ENCODE measurements around the gene PLIN5.
"Not testable (repeated sequence)": the region's sequence is repeated elsewhere in the genome, so short reads cannot be mapped to it uniquely, and the experiment has no call there.

The PLIN5 gene

GRCh38 chr19:4567584-4568071 is 32.6 kb upstream of the PLIN5 start:
- no peak for DNase-seq

DNA sequence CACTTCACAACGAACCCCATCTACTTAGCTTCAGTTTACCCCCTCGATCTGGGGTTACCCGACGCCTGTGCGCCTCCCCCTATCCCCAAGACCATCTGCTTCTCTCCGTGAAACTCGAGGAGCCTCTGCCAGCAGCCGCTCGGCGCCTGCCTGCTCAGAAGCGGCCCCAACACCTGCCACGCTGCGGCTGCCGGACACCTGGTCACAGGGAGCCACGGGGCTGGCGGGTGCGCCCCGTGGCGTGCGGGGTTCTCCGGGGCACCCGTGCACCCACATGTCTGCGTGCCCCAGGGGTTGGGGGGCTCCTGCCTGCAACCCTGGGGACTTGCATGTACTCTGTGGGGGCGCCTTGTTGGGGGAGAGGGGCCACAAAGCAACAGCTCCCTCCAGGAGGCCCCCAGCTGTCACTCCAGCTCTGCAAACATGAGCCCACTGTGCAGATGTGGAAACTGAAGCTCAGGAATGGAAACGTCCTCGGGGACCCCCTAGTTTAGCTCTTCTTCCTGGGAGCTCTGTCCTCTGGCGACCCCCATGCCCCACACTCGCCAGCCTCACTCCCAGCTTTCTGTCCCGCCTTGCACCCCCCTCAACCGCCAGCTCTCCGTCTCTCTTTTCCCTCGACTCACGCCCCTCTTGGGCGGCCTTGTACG is 31.5 kb upstream of the PLIN5 start:
- peak; percentile 74 for DNase-seq

DNA sequence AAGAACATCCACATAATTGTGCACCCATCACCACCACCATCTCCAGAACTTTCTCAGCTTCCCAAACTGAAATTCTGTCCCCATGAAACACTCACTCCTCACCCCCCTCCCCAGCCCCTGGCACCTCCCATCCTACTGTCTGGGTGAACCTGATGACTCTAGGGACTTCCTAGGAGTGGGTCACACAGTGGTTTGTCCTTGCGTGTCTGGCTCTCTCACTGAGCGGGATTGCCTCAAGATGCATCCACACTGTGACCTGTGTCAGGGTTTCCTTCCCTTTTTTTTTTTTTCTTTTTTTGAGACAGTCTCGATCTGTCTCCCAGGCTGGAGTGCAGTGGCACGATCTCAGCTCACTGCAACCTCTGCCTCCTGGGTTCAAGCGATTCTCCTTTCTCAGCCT is 28.5 kb upstream of the PLIN5 start:
- not testable (repeated sequence) for DNase-seq

GRCh38 chr19:4562085-4562484 is 27.1 kb upstream of the PLIN5 start:
- not testable (repeated sequence) for DNase-seq

DNA sequence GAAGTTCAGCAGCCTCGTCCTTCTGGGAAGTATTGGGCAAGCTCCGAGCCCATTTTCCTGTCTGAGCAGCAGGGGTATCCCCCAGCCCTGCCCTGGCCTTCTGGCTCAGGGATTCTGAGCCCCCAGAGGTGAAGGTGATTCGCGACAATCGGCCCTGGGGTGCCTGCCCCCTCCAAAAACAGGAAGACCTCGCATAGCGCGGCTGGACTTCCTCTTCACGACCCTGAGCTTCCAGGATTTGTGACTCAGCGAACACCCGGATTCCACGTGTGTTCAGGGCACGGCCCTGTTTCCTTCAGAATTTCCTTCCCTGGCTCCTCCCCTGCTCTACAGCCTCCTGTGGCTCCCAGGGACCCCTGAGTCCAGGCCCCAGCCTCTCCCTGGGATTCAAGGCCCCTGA is 24.5 kb upstream of the PLIN5 start, which contains the start of gene SEMA6B:
Gene SEMA6B, minus strand, starts transcription at position 116 of the 400 bp plus-strand sequence. CDS start 1,227 bp downstream, outside the sequence.
- no peak for DNase-seq

DNA sequence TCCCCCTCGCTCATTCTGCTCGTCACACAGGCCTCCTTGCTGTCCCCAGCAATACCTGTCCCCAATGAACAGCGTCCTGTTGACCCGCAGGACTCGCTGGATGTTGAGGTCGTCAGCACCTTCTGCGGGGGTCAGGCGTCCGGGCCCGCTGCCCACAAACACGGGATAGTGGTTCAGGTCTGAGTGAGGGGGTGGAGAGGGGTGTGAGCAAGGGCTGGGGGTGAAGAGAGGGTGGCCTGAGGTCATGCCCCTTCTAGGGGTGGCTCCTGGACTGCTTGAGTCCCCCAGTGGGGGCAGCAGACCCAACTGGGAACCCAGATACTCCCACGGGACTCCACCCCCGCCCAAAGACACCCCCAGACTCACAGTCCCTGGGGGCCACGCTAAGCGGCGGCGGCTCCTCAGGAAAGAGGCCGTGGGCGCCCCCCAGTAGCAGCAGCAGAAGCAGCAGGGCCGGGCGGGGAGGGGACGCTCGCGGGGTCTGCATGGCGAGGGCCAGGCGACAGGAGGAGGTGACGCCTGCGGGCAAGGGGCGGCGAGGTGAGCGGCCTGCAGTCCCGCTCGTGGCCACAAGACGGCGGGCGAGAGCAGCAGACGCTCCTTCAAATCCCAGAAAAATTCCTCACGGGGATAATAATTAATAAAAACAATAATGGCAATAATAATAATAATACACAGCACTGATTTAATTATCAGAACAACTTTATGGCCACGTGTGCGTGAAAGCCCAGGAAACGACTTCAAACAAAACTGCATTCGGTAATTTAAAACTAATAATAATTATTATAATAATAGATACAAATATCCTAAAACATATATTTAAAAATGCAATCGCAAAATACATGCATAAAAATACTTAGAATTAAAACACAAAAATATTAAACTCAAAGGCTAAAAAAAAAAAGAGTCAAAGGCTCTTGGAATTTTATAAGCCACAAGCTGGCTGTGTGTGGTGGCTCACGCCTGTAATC is 23.2 kb upstream of the PLIN5 start:
- no peak for DNase-seq

GRCh38 chr19:4557144-4557970 is 22.3 kb upstream of the PLIN5 start:
- no peak for DNase-seq

GRCh38 chr19:4556597-4557127 is 21.6 kb upstream of the PLIN5 start:
- no peak for DNase-seq

DNA sequence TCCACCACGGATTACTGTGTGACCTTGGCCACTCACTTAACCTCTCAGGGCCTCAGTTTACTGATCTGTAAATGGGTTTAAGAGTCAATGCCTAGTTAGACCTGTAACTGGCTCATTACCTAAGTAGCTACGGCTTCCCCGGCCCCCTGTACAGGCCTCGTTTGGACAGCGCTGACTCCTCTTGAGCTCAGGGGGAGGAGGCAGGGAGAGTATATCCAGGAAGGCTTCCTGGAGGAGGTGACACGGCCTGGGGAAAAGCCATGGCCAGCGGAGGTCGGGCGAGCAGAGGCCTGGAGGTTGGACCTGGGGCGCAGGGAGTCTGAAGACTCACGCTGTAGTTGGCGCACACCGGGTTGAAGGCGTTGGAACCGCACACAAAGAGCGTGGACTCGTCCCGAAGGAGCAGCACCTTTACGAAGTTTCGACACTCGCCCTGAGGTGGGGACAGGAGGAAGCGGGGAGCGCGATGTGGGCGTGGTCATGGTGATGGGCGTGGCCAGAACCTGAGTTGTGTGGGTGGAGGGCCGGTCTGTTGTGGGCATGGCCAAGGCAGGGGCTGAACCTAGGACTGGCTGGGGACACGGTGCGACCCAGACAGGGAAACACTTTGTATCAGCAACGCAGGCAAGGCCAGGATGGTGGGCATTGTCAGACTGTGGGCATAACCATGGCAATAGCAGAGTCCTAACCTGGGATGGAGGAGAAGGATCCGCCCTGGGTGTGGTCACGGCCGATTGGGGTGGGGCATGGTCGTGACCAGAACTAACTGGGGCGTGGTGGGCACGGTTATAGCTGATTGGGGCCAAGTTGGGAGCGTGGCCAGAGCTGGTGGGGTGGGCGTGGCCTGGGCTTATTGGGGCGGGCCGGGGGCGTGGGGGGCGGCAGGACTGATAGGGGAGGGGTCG is 20.9 kb upstream of the PLIN5 start:
- DNase-seq = no peak

DNA sequence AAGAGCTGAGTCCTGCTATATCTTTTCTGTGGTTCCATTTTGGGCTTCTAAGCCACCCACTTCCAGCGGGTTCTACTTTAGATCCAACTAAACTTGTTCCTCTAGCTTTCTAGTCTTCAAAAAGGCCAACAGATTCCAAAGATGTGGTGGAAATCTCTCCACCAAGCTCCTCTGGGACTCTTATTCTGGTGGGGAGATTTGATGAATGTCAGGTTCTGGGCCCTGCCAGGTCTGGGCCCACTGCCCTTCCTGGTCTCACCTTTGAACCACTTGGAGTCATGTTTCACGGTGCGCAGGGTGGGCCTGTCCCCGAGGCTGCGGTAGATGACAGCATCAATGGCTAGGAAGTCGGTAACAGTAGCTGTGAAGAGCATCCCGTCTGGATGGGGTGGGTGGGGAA is 19.7 kb upstream of the PLIN5 start:
- no peak for DNase-seq

DNA sequence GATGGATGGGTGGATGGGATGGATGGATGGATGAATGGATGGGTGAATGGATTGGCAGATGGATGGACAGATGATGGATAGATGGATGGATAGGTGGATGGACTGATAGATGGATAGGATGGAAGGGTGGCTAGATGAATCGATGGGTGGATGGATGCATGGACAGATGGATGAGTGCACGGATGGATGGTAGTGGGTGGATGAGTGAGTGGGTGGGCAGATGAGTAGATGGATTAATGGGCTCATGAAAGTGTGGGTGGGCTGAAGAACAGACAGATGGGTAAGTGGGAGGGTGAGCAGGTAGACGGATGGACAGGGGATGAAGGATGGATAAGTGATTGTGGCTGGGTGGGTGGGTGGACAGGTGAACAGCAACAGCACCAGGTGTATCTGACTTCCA is 18.8 kb upstream of the PLIN5 start:
- DNase-seq = no peak

GRCh38 chr19:4553092-4553695 is 18.2 kb upstream of the PLIN5 start:
- DNase-seq = no peak

DNA sequence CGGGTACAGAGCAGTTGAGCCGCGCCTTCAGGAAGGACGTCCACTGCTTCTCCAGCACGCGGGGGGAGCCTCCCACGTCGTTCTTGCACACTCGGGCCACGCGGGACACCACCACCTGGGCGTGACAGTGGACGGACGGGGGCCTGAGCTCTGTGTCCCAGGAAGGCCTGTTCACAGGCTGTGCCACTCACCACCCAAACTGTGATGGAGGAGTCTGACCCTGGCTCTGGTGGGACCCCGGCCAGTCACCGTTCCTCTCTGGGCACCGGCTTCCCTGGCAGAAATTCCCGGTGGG is 17.4 kb upstream of the PLIN5 start:
- no peak for DNase-seq

DNA sequence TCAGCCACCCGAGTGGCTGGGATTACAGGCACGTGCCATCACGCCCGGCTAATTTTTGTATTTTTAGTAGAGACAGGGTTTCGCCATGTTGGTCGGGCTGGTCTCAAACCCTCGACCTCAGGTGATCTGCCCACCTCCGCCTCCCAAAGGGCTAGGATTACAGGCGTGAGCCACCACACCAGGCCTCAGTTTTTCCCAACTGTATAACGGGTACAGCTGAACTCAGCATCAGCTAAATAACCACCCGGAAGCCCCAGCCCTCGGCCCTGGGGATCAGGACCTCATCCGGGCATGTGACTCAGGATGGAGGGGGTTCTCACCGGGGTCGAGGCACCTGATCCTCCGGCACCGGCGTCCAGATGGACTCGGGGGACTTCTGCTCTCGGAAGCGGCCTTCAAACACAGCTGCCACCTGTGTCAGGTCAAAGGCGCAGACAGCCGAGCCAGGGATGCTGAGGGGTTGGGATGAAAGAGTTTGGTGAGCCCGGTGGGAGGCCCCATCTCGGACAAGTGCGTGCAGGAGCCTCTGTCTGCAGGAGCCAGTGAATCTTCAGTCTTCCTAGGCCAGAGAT is 15.5 kb upstream of the PLIN5 start:
- no peak for DNase-seq

- no peak for DNase-seq
Measured at GRCh38 chr19:4550018-4550417, 15.0 kb upstream of the PLIN5 start.

- DNase-seq = no peak
Measured at GRCh38 chr19:4548238-4548584, 13.2 kb upstream of the PLIN5 start.

DNA sequence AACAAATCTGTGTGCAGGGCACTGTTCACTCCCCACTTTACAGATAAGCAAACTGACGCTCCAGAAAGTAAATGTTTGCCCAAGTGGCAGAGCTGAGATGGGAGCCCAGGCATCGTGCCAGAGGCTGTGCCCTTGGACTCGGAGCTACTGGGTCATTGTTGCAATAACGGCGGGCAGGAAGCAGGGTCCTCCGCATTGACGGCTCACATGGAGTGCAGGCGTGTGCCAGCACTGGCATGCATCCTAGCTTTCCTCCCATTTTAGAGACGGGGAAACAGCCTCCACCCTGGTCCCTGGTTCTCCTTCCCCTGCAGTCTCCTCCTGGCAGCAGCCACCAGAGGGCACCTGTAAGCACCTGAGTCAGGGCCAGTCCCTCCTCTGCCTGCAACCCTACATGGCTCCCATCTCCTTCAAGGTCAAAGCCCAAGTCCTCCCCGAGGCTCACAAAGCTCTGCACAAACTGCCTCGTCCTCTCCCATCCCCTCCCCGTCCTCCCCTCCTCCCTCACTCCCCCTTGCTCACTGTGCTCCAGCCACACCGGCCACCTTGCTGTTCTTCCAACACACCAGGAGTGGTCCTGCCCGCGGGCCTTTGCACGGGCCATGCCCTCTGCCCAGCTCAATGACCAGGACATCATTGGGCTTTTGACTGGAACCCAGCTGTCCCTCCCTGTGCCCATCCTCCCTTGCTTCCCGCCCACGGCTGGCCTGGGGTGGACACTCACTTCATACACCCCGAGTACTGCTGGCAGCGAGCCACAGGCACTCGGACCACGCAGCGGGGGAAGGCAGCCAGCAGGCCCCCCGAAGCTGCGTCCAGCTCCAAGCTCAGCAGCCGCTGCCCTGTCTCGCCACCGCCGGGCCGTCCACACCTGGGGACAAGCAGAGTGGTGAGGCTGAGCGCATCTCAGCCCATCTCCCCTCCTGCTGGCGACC is 12.5 kb upstream of the PLIN5 start:
- DNase-seq = no peak

GRCh38 chr19:4543842-4544647 is 9.0 kb upstream of the PLIN5 start:
- no peak for DNase-seq

All from NCI-H2171 (cell line).